Measurements from ENCODE around the gene PSMA6. TPM values are rescaled to one million over a fixed set of nuclear protein-coding genes. Genes with fewer than 3 reads are reported as not detected.

PSMA6 gene
- total RNA-seq, 1 experiment from 2014 or later, result 307 TPM

- DNase-seq (peak; percentile 33), ATAC-seq (peak; percentile 46)
- no peaks in the 10 kb centered on the region for H4K20me1 ChIP-seq (ENCODE audit: low read length)
- TF ChIP-seq EZH2 (IDR thresholded peaks at IDR 0.05; ENCODE audit: low read length, unreplicated experiment) (no peak), EZH2phosphoT487 (IDR thresholded peaks at IDR 0.05; ENCODE audit: borderline replicate concordance, low read length) (no peak)
- TF ChIP-seq, protein P1, sequence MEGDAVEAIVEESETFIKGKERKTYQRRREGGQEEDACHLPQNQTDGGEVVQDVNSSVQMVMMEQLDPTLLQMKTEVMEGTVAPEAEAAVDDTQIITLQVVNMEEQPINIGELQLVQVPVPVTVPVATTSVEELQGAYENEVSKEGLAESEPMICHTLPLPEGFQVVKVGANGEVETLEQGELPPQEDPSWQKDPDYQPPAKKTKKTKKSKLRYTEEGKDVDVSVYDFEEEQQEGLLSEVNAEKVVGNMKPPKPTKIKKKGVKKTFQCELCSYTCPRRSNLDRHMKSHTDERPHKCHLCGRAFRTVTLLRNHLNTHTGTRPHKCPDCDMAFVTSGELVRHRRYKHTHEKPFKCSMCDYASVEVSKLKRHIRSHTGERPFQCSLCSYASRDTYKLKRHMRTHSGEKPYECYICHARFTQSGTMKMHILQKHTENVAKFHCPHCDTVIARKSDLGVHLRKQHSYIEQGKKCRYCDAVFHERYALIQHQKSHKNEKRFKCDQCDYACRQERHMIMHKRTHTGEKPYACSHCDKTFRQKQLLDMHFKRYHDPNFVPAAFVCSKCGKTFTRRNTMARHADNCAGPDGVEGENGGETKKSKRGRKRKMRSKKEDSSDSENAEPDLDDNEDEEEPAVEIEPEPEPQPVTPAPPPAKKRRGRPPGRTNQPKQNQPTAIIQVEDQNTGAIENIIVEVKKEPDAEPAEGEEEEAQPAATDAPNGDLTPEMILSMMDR (conservative IDR thresholded peaks at IDR 0.05; ENCODE audit: low read depth, low read length), result no peak
- H2AFZ ChIP-seq (ENCODE audit: low read length), result no peak overlapping the region
- H3K4me3 ChIP-seq (ENCODE audit: low read length), result no peak overlapping the region
- H3K9ac ChIP-seq (ENCODE audit: low read length), result no peak overlapping the region
- H3F3A ChIP-seq (ENCODE audit: low read length, unreplicated experiment), result no peaks in the 10 kb centered on the region
- POLR2A ChIA-PET (ENCODE audit: unreplicated experiment), result no interaction called here
- no peaks in the 10 kb centered on the region for H3K27me3 ChIP-seq (ENCODE audit: low read length)
- H3K4me1 ChIP-seq (ENCODE audit: insufficient read depth, low read length), result peaks cover 9% of the 10 kb centered on the region; the same call in 1 of the 2 replicates
- no peaks in the 10 kb centered on the region for H3K79me2 ChIP-seq (ENCODE audit: low read length)
- no peak overlapping the region for H3K27ac ChIP-seq (ENCODE audit: low read length)
- CTCF ChIA-PET, result no interaction called here
- H3K4me2 ChIP-seq (ENCODE audit: low read length), result no peak overlapping the region
- H3K9me2 ChIP-seq (replicated peaks; ENCODE audit: low read length), result no peaks in the 10 kb centered on the region
- no peaks in the 10 kb centered on the region for H3K36me3 ChIP-seq (ENCODE audit: low read depth, low read length)
- no peaks in the 10 kb centered on the region for H3K9me3 ChIP-seq (ENCODE audit: low read length)
- BruUV-seq (replicated peaks), result no TSS peak
- intact Hi-C loops (cut with micrococcal nuclease), result no loop called here
These were observed 6.8 kb upstream of the PSMA6 start for GRCh38 chr14:35285168-35286002.

- intact Hi-C loops (cut with micrococcal nuclease), result no loop called here
- Histone ChIP-seq H3K27ac (ENCODE audit: low read length) (no peak overlapping the region), H3K4me2 (ENCODE audit: low read length) (no peak overlapping the region), H2AFZ (ENCODE audit: low read length) (no peak overlapping the region), H3K4me1 (ENCODE audit: insufficient read depth, low read length) (peaks cover 9% of the 10 kb centered on the region; the same call in 1 of the 2 replicates), H3F3A (ENCODE audit: low read length, unreplicated experiment) (no peaks in the 10 kb centered on the region), H3K9me2 (replicated peaks; ENCODE audit: low read length) (no peaks in the 10 kb centered on the region), H4K20me1 (ENCODE audit: low read length) (no peaks in the 10 kb centered on the region), H3K36me3 (ENCODE audit: low read depth, low read length) (no peaks in the 10 kb centered on the region), H3K9me3 (ENCODE audit: low read length) (no peaks in the 10 kb centered on the region), H3K9ac (ENCODE audit: low read length) (no peak overlapping the region), H3K27me3 (ENCODE audit: low read length) (no peaks in the 10 kb centered on the region), H3K79me2 (ENCODE audit: low read length) (no peaks in the 10 kb centered on the region), H3K4me3 (ENCODE audit: low read length) (no peak overlapping the region)
- DNase-seq (no peak), ATAC-seq (no peak)
- no peak for TF ChIP-seq EZH2 (IDR thresholded peaks at IDR 0.05; ENCODE audit: low read length, unreplicated experiment)
- TF ChIP-seq, protein P1 (conservative IDR thresholded peaks at IDR 0.05; ENCODE audit: low read depth, low read length), result no peak
- no peak for TF ChIP-seq EZH2phosphoT487 (IDR thresholded peaks at IDR 0.05; ENCODE audit: borderline replicate concordance, low read length)
- ChIA-PET POLR2A (ENCODE audit: unreplicated experiment) (no interaction called here), CTCF (no interaction called here)
- BruUV-seq (replicated peaks), result no TSS peak
These were observed 6.1 kb upstream of the PSMA6 start for GRCh38 chr14:35286003-35286600.

DNA sequence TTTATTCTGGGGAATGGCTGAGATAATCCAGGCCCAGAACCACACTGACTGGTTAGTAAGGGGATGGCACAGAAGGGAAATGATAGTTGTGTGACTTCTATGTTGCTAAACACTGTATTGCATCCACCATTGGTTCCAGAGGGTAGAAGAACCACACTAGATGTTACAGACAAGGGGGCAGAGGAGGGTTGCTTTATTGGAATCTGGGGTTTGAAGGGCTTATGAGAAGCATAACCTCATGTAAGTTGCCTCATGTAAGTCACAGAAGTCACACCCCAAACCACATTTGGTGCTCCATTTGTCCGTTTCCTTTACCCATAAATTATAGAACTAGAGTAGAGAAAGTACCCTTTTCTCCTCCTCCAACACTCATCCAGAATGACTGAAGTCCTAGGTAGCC is 5.5 kb upstream of the PSMA6 start:
- no peaks in the 10 kb centered on the region for H3K9me3 ChIP-seq (ENCODE audit: low read length)
- no peak overlapping the region for H3K4me2 ChIP-seq (ENCODE audit: low read length)
- H3K27me3 ChIP-seq (ENCODE audit: low read length), result no peaks in the 10 kb centered on the region
- peaks cover 9% of the 10 kb centered on the region; the same call in 1 of the 2 replicates for H3K4me1 ChIP-seq (ENCODE audit: insufficient read depth, low read length)
- no peaks in the 10 kb centered on the region for H3K79me2 ChIP-seq (ENCODE audit: low read length)
- ChIA-PET POLR2A (ENCODE audit: unreplicated experiment) (no interaction called here), CTCF (no interaction called here)
- no peak overlapping the region for H3K4me3 ChIP-seq (ENCODE audit: low read length)
- DNase-seq (no peak), ATAC-seq (no peak)
- H4K20me1 ChIP-seq (ENCODE audit: low read length), result no peaks in the 10 kb centered on the region
- no TSS peak for BruUV-seq (replicated peaks)
- intact Hi-C loops (cut with micrococcal nuclease), result no loop called here
- H3F3A ChIP-seq (ENCODE audit: low read length, unreplicated experiment), result no peaks in the 10 kb centered on the region
- TF ChIP-seq EZH2phosphoT487 (IDR thresholded peaks at IDR 0.05; ENCODE audit: borderline replicate concordance, low read length) (no peak), EZH2 (IDR thresholded peaks at IDR 0.05; ENCODE audit: low read length, unreplicated experiment) (no peak)
- TF ChIP-seq, protein P1 (conservative IDR thresholded peaks at IDR 0.05; ENCODE audit: low read depth, low read length), result no peak
- H3K9me2 ChIP-seq (replicated peaks; ENCODE audit: low read length), result no peaks in the 10 kb centered on the region
- no peaks in the 10 kb centered on the region for H3K36me3 ChIP-seq (ENCODE audit: low read depth, low read length)
- H3K27ac ChIP-seq (ENCODE audit: low read length), result no peak overlapping the region
- no peak overlapping the region for H3K9ac ChIP-seq (ENCODE audit: low read length)
- no peak overlapping the region for H2AFZ ChIP-seq (ENCODE audit: low read length)

All from PC-3 (cell line).